ENCODE measurements around the gene EFNA2. TPM values are rescaled to one million over a fixed set of nuclear protein-coding genes. Genes with fewer than 3 reads are reported as not detected.
A peak's percentile ranks its signal among the peaks of the same experiment; 100 is the strongest.

Gene EFNA2
- polyA plus RNA-seq, 2 of the 4 experiments (the other 2 are of a cell fraction), result 0.16 to 1.3 TPM

DNA sequence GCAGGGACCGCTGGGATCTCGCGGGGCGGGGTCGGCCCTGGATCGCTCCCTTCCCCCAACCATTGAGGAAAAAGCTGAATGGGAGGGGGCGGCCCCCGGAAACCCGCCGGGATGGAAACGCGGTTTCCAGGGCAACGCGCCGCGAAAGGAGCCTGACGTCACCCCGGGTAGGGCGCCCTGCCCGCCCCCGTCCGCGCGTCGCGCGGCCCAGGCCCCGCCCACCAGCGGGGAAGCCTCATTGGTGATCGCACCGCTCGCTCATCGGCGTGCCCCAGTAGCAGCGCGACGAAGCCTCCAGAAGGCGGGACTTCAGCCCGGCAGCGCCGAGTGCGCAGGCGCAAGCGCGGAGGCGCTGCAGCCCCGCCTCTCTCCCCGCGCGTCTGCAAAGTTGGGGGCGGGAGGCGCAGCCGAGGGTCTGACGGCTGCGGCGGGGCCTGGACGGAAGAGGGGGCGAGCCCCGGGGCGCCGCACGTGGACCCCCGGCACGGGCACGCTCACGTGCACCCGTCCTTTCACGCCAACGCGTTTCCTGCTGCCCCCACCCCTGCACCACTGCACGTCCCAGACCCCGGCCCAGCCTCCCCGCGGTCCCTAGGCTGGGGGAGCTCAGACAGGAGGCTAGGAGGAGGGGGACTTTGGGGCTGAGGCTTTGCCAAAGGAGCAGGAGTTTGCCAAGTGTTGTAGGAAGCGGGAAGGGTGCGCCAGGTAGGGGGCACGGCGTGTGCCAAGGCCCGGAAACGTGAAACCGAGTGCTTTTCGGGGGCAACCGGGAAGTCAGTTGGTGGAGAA, 24.7 kb upstream of the EFNA2 start:
- H3K4me1 ChIP-seq, result peaks cover 76% of the 10 kb centered on the region
- no peaks in the 10 kb centered on the region for H3K9me3 ChIP-seq
- FAIRE-seq (no peak), ATAC-seq (peak; percentile 32 to 67), DNase-seq (ENCODE audit: low read depth in 1 of 2, low spot score in 1 of 2) (peak; percentile 69 to 95)
- no peak for TF ChIP-seq ZSCAN20 (CRISPR knock-in tag; IDR thresholded peaks at IDR 0.05)
- TF ChIP-seq EP300 (IDR thresholded peaks at IDR 0.05), result no peak; a peak in 1 of 5 replicates
- TF ChIP-seq, protein P1, sequence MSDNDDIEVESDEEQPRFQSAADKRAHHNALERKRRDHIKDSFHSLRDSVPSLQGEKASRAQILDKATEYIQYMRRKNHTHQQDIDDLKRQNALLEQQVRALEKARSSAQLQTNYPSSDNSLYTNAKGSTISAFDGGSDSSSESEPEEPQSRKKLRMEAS (IDR thresholded peaks at IDR 0.05), result peak; percentile 25; the same call in 1 of the 2 replicates
- TF ChIP-seq, protein P2, sequence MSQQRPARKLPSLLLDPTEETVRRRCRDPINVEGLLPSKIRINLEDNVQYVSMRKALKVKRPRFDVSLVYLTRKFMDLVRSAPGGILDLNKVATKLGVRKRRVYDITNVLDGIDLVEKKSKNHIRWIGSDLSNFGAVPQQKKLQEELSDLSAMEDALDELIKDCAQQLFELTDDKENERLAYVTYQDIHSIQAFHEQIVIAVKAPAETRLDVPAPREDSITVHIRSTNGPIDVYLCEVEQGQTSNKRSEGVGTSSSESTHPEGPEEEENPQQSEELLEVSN (IDR thresholded peaks at IDR 0.05; ENCODE audit: borderline replicate concordance, low read depth), result no peak
- no peak for TF ChIP-seq ZFP36 (IDR thresholded peaks at IDR 0.05; ENCODE audit: borderline replicate concordance, partially characterized antibody)
- no peak for TF ChIP-seq JUNB (IDR thresholded peaks at IDR 0.05)
- TF ChIP-seq HDAC2 (IDR thresholded peaks at IDR 0.05), result no peak
- peak; percentile 82 for TF ChIP-seq FOSB (CRISPR knock-in tag; IDR thresholded peaks at IDR 0.05)
- peak; percentile 15; the same call in 1 of the 2 replicates for TF ChIP-seq POLR2A (IDR thresholded peaks at IDR 0.05; ENCODE audit: low read length)
- no peak for TF ChIP-seq SREBF2 (IDR thresholded peaks at IDR 0.05)
- no peak for TF ChIP-seq CBX2 (IDR thresholded peaks at IDR 0.05; ENCODE audit: borderline replicate concordance, low read depth)
- TF ChIP-seq RFX5 (IDR thresholded peaks at IDR 0.05), result no peak
- no peak for TF ChIP-seq HOXB13 (CRISPR knock-in tag; IDR thresholded peaks at IDR 0.05; ENCODE audit: low read depth)
- TF ChIP-seq HEYL (CRISPR knock-in tag; IDR thresholded peaks at IDR 0.05), result no peak
- no peak for TF ChIP-seq PHF8 (IDR thresholded peaks at IDR 0.05; ENCODE audit: borderline replicate concordance, low read depth)
- TF ChIP-seq, protein P3, sequence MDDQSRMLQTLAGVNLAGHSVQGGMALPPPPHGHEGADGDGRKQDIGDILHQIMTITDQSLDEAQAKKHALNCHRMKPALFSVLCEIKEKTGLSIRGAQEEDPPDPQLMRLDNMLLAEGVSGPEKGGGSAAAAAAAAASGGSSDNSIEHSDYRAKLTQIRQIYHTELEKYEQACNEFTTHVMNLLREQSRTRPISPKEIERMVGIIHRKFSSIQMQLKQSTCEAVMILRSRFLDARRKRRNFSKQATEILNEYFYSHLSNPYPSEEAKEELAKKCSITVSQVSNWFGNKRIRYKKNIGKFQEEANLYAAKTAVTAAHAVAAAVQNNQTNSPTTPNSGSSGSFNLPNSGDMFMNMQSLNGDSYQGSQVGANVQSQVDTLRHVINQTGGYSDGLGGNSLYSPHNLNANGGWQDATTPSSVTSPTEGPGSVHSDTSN (IDR thresholded peaks at IDR 0.05), result peak; percentile 95
- TF ChIP-seq HOXA7 (CRISPR knock-in tag; IDR thresholded peaks at IDR 0.05), result no peak
- peak; percentile 66; the same call in 1 of the 2 replicates for TF ChIP-seq MYC (IDR thresholded peaks at IDR 0.05; ENCODE audit: borderline replicate concordance, low read length)
- no peak for TF ChIP-seq MAZ (IDR thresholded peaks at IDR 0.05; ENCODE audit: borderline replicate concordance, low read depth, low read length)
- TF ChIP-seq POLR2AphosphoS2 (conservative IDR thresholded peaks at IDR 0.05; ENCODE audit: low read length), result peak; percentile 2; the same call in 1 of the 2 replicates
- no peak for TF ChIP-seq SMC3 (IDR thresholded peaks at IDR 0.05)
- no peak for TF ChIP-seq FOSL2 (IDR thresholded peaks at IDR 0.05)
- no peak for TF ChIP-seq FOSL2 (CRISPR knock-in tag; IDR thresholded peaks at IDR 0.05)
- TF ChIP-seq BHLHE40 (IDR thresholded peaks at IDR 0.05; ENCODE audit: low read depth, low read length), result peak; percentile 55; the same call in 1 of the 2 replicates
- TF ChIP-seq, protein P4, sequence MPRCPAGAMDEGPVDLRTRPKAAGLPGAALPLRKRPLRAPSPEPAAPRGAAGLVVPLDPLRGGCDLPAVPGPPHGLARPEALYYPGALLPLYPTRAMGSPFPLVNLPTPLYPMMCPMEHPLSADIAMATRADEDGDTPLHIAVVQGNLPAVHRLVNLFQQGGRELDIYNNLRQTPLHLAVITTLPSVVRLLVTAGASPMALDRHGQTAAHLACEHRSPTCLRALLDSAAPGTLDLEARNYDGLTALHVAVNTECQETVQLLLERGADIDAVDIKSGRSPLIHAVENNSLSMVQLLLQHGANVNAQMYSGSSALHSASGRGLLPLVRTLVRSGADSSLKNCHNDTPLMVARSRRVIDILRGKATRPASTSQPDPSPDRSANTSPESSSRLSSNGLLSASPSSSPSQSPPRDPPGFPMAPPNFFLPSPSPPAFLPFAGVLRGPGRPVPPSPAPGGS (IDR thresholded peaks at IDR 0.05), result no peak
- TF ChIP-seq TP53 (CRISPR knock-in tag; IDR thresholded peaks at IDR 0.05), result no peak
- WGBS (ENCODE audit: missing lambda C conversion rate), result 2% methylated on average over 28 of the region's 83 CpGs
- H3K27ac ChIP-seq, result peak overlapping the region; percentile 98 to 100
- H3K4me3 ChIP-seq, result peak overlapping the region; percentile 73
- peak overlapping the region; percentile 100 for H3K4me2 ChIP-seq
- CTCF ChIA-PET, result interaction anchor here (0.6 to 18.7 kb wide), 3 partner anchors 9 to 68 kb away, joined by 3 to 500 read pairs (median 6); partner anchors contain the start of gene ATP5F1D
- POLR2A ChIA-PET, result interaction anchor here (0.8 to 2.0 kb wide), 3 partner anchors 8 to 17 kb away, joined by 3 to 14 read pairs (median 10); partner anchors contain the start of gene CIRBP

All from A549 (cell line).